GM10248 (cell line): ENCODE data around the gene SLC35F3.

Experiments used
- CTCF ChIA-PET: fragments of 300-600 bp; sonication (Branson Sonifier 250); formaldehyde crosslinking; extraction: SDS; loops from one replicate; lab custom pipeline; 2021; ENCODE audit warnings: antibody characterized with exemption; lab: Yijun Ruan, JAX
- POLR2A ChIA-PET: fragments of 350-650 bp; sonication (Branson Sonifier 250); formaldehyde crosslinking; extraction: SDS; loops from one replicate; lab custom pipeline; 2020; ENCODE audit warnings: antibody characterized with exemption; lab: Yijun Ruan, JAX
- DNase-seq: peaks from one replicate; pipeline ENCODE4 v3.0.0; 2012; ENCODE audit errors: extremely low spot score
- CTCF ChIP-seq: IDR thresholded peaks from 2 replicates; pipeline ENCODE4 v1.5.1; 2012; ENCODE audit warnings: mild to moderate bottlenecking, low read depth; ENCODE audit errors: extremely low read depth, missing control alignments, control extremely low read depth

Gene SLC35F3

GRCh38 chr1:234372011-234372757, 467.7 kb downstream of the SLC35F3 start:
- ChIA-PET POLR2A (no interaction called here), CTCF (interaction anchor here (0.8 kb wide), 1 partner anchor 83 kb away, joined by 3 read pairs; no protein-coding TSS in a partner anchor)
- TF ChIP-seq CTCF = no peak
- DNase-seq = no peak

GRCh38 chr1:234373064-234373958, 468.8 kb downstream of the SLC35F3 start, which contains the start of gene COA6:
Gene COA6, plus strand, starts transcription at chr1:234373456. Its CDS starts 11 bp downstream, at chr1:234373467.
- DNase-seq = peak; percentile 89
- CTCF ChIA-PET = interaction anchor here (0.6 to 1.5 kb wide), 6 partner anchors 9 to 1131 kb away, joined by 3 to 4 read pairs (median 3); no protein-coding TSS in a partner anchor
- POLR2A ChIA-PET = interaction anchor here (0.5 kb wide), 1 partner anchor 854 kb away, joined by 3 read pairs; no protein-coding TSS in a partner anchor
- no peak for TF ChIP-seq CTCF

GRCh38 chr1:234373959-234374254, 469.4 kb downstream of the SLC35F3 start:
- POLR2A ChIA-PET = interaction anchor here (0.5 kb wide), 1 partner anchor 853 kb away, joined by 3 read pairs; no protein-coding TSS in a partner anchor

More at GRCh38 chr1:234373959-234374254, 469.4 kb downstream of the SLC35F3 start:
- CTCF ChIA-PET = interaction anchor here (0.6 to 1.5 kb wide), 5 partner anchors 8 to 1131 kb away, joined by 3 to 4 read pairs (median 3); no protein-coding TSS in a partner anchor
- no peak for DNase-seq
- TF ChIP-seq CTCF = no peak
